Measurements from ENCODE around the gene RMND1.

- no peak for TF ChIP-seq EZH2phosphoT487 (IDR thresholded peaks at IDR 0.05; ENCODE audit: borderline replicate concordance)
- no peak for TF ChIP-seq CTCF (conservative IDR thresholded peaks at IDR 0.05; ENCODE audit: low read length)
Observed at GRCh38 chr6:151413372-151414145, 38.4 kb downstream of the RMND1 start.

Data from Loucy (cell line).